Smooth muscle cell (in vitro differentiated cells): ENCODE results near the gene ZNF534. TPM values are rescaled to one million over a fixed set of nuclear protein-coding genes. Genes with fewer than 3 reads are reported as not detected.

Experiments
- DNase-seq: peaks from one replicate; lab custom pipeline; 2025; ENCODE audit not compliant: unreplicated experiment; lab: John Stamatoyannopoulos, UW
- H2AFZ ChIP-seq: fragments of 200-600 bp; sonication (generic); 2 replicates; pipeline ENCODE4 v1.6.0; 2016; ENCODE audit warnings: antibody characterized with exemption, low read depth, mild to moderate bottlenecking
- H3F3A ChIP-seq: fragments of 200-600 bp; sonication (generic); 2 replicates; pipeline ENCODE4 v1.6.0; 2017; ENCODE audit warnings: antibody characterized with exemption, low read depth
- H3K27ac ChIP-seq: fragments of 200-600 bp; sonication (generic); 2 replicates; pipeline ENCODE4 v1.5.1; 2016; ENCODE audit warnings: low read depth, mild to moderate bottlenecking
- H3K27me3 ChIP-seq: fragments of 200-600 bp; sonication (generic); 2 replicates; pipeline ENCODE4 v1.6.1; 2016; ENCODE audit warnings: low read depth, mild to moderate bottlenecking
- H3K36me3 ChIP-seq: fragments of 200-600 bp; sonication (generic); 2 replicates; pipeline ENCODE4 v1.5.1; 2016; ENCODE audit warnings: low read depth
- H3K4me1 ChIP-seq: fragments of 200-600 bp; sonication (generic); 2 replicates; pipeline ENCODE4 v1.5.1; 2016; ENCODE audit warnings: low read depth
- H3K4me2 ChIP-seq: fragments of 200-600 bp; sonication (generic); 2 replicates; pipeline ENCODE4 v1.6.0; 2016; ENCODE audit warnings: mild to moderate bottlenecking
- H3K4me3 ChIP-seq: fragments of 200-600 bp; sonication (generic); 2 replicates; pipeline ENCODE4 v1.5.1; 2016; ENCODE audit warnings: mild to moderate bottlenecking
- H3K79me2 ChIP-seq: fragments of 200-600 bp; sonication (generic); 2 replicates; pipeline ENCODE4 v1.6.0; 2016; ENCODE audit warnings: low read depth, mild to moderate bottlenecking
- H3K9ac ChIP-seq: fragments of 200-600 bp; sonication (generic); 2 replicates; pipeline ENCODE4 v1.6.0; 2016; ENCODE audit warnings: low read depth
- H3K9me3 ChIP-seq: fragments of 200-600 bp; sonication (generic); replicated peaks from 2 replicates; pipeline ENCODE4 v1.5.1; 2016; ENCODE audit warnings: low read depth
- H4K20me1 ChIP-seq: fragments of 200-600 bp; sonication (generic); 2 replicates; pipeline ENCODE4 v1.6.0; 2016; ENCODE audit warnings: low read depth
- CTCF ChIP-seq: fragments of 200-600 bp; sonication (generic); IDR thresholded peaks from 2 replicates; pipeline ENCODE4 v1.5.1; 2017; ENCODE audit warnings: borderline replicate concordance, mild to moderate bottlenecking, antibody characterized with exemption; ENCODE audit not compliant: insufficient read depth, poor library complexity, severe bottlenecking
- WGBS: methylation state at CpG from one replicate; pipeline ENCODE4 v1.1.7; 2016; ENCODE audit warnings: low lambda C conversion rate; 5-methylcytosine and 5-hydroxymethylcytosine counted together
- polyA plus RNA-seq: library from polyadenylated mRNA; unstranded; fragments of >200 nt; fragmentation: Nextera tagmentation; extraction: Ambion mirVana; gene quantifications from 2 replicates; pipeline ENCODE4 v1.2.1, GENCODE V29; 2016
- total RNA-seq: library from RNA; depleted of rRNA; stranded (reverse); fragments of >200 nt; gene quantifications from 2 replicates; pipeline ENCODE4 v1.2.3, GENCODE V29; 2014

The ZNF534 gene
- total RNA-seq (not detected in 2 replicates), polyA plus RNA-seq (0.23 and 0.54 TPM in 2 replicates)

GRCh38 chr19:52428937-52429336, at the start of gene ZNF534:
ZNF534 (plus strand) TSS chr19:52429148; CDS start chr19:52431475, 2,327 bp downstream.
- Histone ChIP-seq H3K4me3 (no peak within 1 kb of the TSS), H3K4me2 (no peak within 1 kb of the TSS), H3K36me3 (no peaks in the 10 kb centered on the region), H3K27me3 (no peaks in the 10 kb centered on the region), H3F3A (no peaks in the 10 kb centered on the region), H3K9ac (no peak within 1 kb of the TSS), H4K20me1 (no peaks in the 10 kb centered on the region), H2AFZ (no peak within 1 kb of the TSS), H3K79me2 (no peaks in the 10 kb centered on the region), H3K9me3 (peaks cover 5% of the 10 kb centered on the region), H3K4me1 (no peaks in the 10 kb centered on the region), H3K27ac (no peak within 1 kb of the TSS)
- DNase-seq: no peak
- 96% methylated on average over 27 of the region's 27 CpGs for WGBS
- no peak for TF ChIP-seq CTCF

- Histone ChIP-seq H3K27me3 (no peaks in the 10 kb centered on the region), H3K4me3 (no peak overlapping the region), H3F3A (no peaks in the 10 kb centered on the region), H3K27ac (no peak overlapping the region), H3K9ac (no peak overlapping the region), H4K20me1 (no peaks in the 10 kb centered on the region), H3K4me1 (no peaks in the 10 kb centered on the region), H3K36me3 (peaks cover 25% of the 10 kb centered on the region), H3K9me3 (peaks cover 11% of the 10 kb centered on the region), H2AFZ (no peak overlapping the region), H3K79me2 (peaks cover 2% of the 10 kb centered on the region), H3K4me2 (no peak overlapping the region)
- DNase-seq: no peak
- no peak for TF ChIP-seq CTCF
- WGBS: 33% methylated on average over 1 of the region's 1 CpG
Observed at GRCh38 chr19:52391135-52391534, 37.8 kb upstream of the ZNF534 start.

GRCh38 chr19:52397310-52398080, 31.5 kb upstream of the ZNF534 start, which contains the start of gene ZNF528:
ZNF528 (plus strand) TSS chr19:52397849; CDS start chr19:52402014, 4,165 bp downstream.
- Histone ChIP-seq H3F3A (no peaks in the 10 kb centered on the region), H3K36me3 (peaks cover 23% of the 10 kb centered on the region), H3K9me3 (no peaks in the 10 kb centered on the region), H3K79me2 (peaks cover 13% of the 10 kb centered on the region), H3K27me3 (no peaks in the 10 kb centered on the region), H3K4me1 (peaks cover 5% of the 10 kb centered on the region), H4K20me1 (no peaks in the 10 kb centered on the region), H3K4me3 (peak within 1 kb of the TSS; percentile 67), H2AFZ (peak within 1 kb of the TSS; percentile 76), H3K27ac (peak within 1 kb of the TSS; percentile 78), H3K4me2 (peak within 1 kb of the TSS; percentile 85), H3K9ac (peak within 1 kb of the TSS; percentile 90)
- no peak for TF ChIP-seq CTCF
- peak; percentile 20 for DNase-seq
- 8% methylated on average over 36 of the region's 36 CpGs for WGBS
